Measurements from ENCODE around the gene FBXL7. TPM values are rescaled to one million over a fixed set of nuclear protein-coding genes. Genes with fewer than 3 reads are reported as not detected.

Gene FBXL7
- total and polyA plus RNA-seq, 2 donors (not counting 3 experiments of a cell fraction or from before 2014, with no cell fraction given), result 23.5 to 32.2 TPM

DNA sequence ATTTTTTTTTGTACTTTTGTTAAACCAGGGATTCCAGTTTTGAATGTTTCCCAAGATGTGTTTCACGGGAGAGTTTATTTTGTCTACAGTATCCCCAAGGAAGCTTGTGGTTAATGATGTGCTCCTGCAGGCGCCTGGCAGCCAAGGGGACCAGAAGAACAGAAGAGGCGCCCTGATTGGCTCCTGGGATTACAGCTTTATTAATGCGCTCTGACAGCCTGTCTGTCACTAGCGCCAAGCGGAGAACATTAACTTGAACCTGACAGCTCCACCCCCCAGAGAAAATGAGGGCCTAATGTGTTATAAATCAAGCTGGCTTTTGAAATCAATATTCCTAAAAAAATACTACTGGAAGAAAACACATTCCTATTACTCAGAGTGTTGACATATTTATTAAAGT is 5.0 kb upstream of the FBXL7 start:
- ChIA-PET CTCF (interaction anchor here (1.2 to 3.7 kb wide), 4 partner anchors 300 to 499 kb away, joined by 3 to 12 read pairs (median 4); no protein-coding TSS in a partner anchor), POLR2A (no interaction called here)
- Histone ChIP-seq H3K79me2 (ENCODE audit: control insufficient read depth, insufficient read depth, low read length) (no peaks in the 10 kb centered on the region), H2AFZ (ENCODE audit: low read depth, low read length) (no peak overlapping the region), H3K9me1 (replicated peaks; ENCODE audit: control insufficient read depth, extremely low read depth, insufficient read depth, low read length) (no peaks in the 10 kb centered on the region), H3K36me3 (ENCODE audit: control insufficient read depth in 2 of 2, extremely low read depth in 1 of 2, insufficient read depth in 2 of 2, low read length in 2 of 2) (no peaks in the 10 kb centered on the region), H3K9me3 (replicated peaks; ENCODE audit: control insufficient read depth, insufficient read depth, low read length) (no peaks in the 10 kb centered on the region), H3K4me2 (ENCODE audit: insufficient read depth, low read length) (no peak overlapping the region), H3K9ac (replicated peaks; ENCODE audit: extremely low read depth, insufficient read depth, low read length) (no peak overlapping the region), H3K4me3 (replicated peaks in 1 of 3; ENCODE audit: insufficient read depth in 1 of 3, low read depth in 1 of 3, low read length in 3 of 3) (no peak overlapping the region), H4K20me1 (replicated peaks; ENCODE audit: control insufficient read depth, extremely low read depth, insufficient read depth, low read length) (no peaks in the 10 kb centered on the region), H3K27ac (ENCODE audit: insufficient read depth, low read depth, low read length) (no peak overlapping the region), H3K4me1 (ENCODE audit: control insufficient read depth, extremely low read depth, insufficient read depth, low read length) (peaks cover 28% of the 10 kb centered on the region), H3K27me3 (ENCODE audit: control insufficient read depth in 2 of 2, insufficient read depth in 2 of 2, low read length in 2 of 2) (peaks cover 9 to 14% of the 10 kb centered on the region in 2 experiments)
- no TSS peak for BruUV-seq (replicated peaks)
- TF ChIP-seq EZH2 (IDR thresholded peaks at IDR 0.05; ENCODE audit: borderline replicate concordance, low read depth, low read length, severe bottlenecking) (no peak), POLR2A (IDR thresholded peaks at IDR 0.05; ENCODE audit: low read depth, low read length) (no peak), POLR2AphosphoS5 (IDR thresholded peaks at IDR 0.05; ENCODE audit: insufficient read depth, low read depth, low read length) (no peak), MYC (IDR thresholded peaks at IDR 0.05; ENCODE audit: low read depth, low read length) (no peak), GATA2 (IDR thresholded peaks at IDR 0.05; ENCODE audit: insufficient read depth, insufficient read length, low read depth, low read length) (no peak), JUN (IDR thresholded peaks at IDR 0.05; ENCODE audit: borderline replicate concordance, insufficient read depth, insufficient read length, low read depth) (no peak), FOS (IDR thresholded peaks at IDR 0.05; ENCODE audit: borderline replicate concordance, insufficient read depth, low read length) (no peak)
- TF ChIP-seq, protein P1, sequence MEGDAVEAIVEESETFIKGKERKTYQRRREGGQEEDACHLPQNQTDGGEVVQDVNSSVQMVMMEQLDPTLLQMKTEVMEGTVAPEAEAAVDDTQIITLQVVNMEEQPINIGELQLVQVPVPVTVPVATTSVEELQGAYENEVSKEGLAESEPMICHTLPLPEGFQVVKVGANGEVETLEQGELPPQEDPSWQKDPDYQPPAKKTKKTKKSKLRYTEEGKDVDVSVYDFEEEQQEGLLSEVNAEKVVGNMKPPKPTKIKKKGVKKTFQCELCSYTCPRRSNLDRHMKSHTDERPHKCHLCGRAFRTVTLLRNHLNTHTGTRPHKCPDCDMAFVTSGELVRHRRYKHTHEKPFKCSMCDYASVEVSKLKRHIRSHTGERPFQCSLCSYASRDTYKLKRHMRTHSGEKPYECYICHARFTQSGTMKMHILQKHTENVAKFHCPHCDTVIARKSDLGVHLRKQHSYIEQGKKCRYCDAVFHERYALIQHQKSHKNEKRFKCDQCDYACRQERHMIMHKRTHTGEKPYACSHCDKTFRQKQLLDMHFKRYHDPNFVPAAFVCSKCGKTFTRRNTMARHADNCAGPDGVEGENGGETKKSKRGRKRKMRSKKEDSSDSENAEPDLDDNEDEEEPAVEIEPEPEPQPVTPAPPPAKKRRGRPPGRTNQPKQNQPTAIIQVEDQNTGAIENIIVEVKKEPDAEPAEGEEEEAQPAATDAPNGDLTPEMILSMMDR (IDR thresholded peaks at IDR 0.05; ENCODE audit: extremely low read depth in 1 of 2, insufficient read depth in 1 of 2, low read depth in 1 of 2, low read length in 2 of 2), result no peak
- FAIRE-seq, result no peak
- intact Hi-C loops (cut with micrococcal nuclease), result no loop called here
- DNase-seq (ENCODE audit: low read depth, low spot score), result no peak
- dilution Hi-C loops (cut with MboI; ENCODE audit: extremely low pct_ligation_motif_present, low sequenced_read_pairs), result no loop called here

Measured in endothelial cell of umbilical vein (primary cell).